Measurements from ENCODE around the gene PCNT. TPM values are rescaled to one million over a fixed set of nuclear protein-coding genes. Genes with fewer than 3 reads are reported as not detected.

Gene PCNT
- total RNA-seq, 3 donors from 2014 or later = 25.2 to 31.0 (median 28.5) TPM

DNA sequence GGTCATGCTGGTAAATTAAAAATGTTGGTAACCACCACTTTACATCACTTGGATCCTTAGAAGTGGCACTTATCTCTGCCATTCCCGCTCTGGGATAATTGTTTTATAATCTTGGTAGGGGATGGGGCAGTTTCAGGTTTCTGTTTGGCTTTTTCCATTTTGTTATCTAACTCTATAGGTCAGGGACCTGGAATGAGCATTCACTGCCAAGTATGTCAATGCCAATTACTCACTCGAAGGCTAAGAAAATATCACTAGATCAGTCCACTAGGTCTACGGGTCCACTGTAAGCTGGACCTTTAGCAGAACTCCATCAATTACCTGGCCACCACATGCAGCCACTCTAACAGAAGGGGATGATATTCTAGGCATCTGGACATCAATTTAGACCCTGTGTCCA, 130.2 kb downstream of the PCNT start:
- intact Hi-C loops (cut with DNase I; ENCODE audit: low total_unique reads) = no loop called here
- H3K4me1 ChIP-seq = peaks cover 0 to 3% of the 10 kb centered on the region in 2 donors
- no peak for DNase-seq (ENCODE audit: low spot score in 2 of 2)
- H3K4me3 ChIP-seq = no peak overlapping the region
- no peaks in the 10 kb centered on the region for H3K36me3 ChIP-seq
- no peaks in the 10 kb centered on the region for H3K27me3 ChIP-seq
- H3K27ac ChIP-seq = no peak overlapping the region
- no peaks in the 10 kb centered on the region for H3K9me3 ChIP-seq
- TF ChIP-seq CTCF (IDR thresholded peaks at IDR 0.05) (no peak), POLR2AphosphoS5 (IDR thresholded peaks at IDR 0.05) (no peak), POLR2A (IDR thresholded peaks at IDR 0.05) (no peak)

GRCh38 chr21:46454634-46455390, 130.9 kb downstream of the PCNT start:
- DNase-seq (ENCODE audit: low spot score in 2 of 2) = no peak
- no peaks in the 10 kb centered on the region for H3K9me3 ChIP-seq
- no peaks in the 10 kb centered on the region for H3K27me3 ChIP-seq
- no peaks in the 10 kb centered on the region for H3K36me3 ChIP-seq
- TF ChIP-seq CTCF (IDR thresholded peaks at IDR 0.05) (no peak), POLR2AphosphoS5 (IDR thresholded peaks at IDR 0.05) (no peak), POLR2A (IDR thresholded peaks at IDR 0.05) (no peak)
- no peak overlapping the region for H3K27ac ChIP-seq
- H3K4me3 ChIP-seq = no peak overlapping the region
- H3K4me1 ChIP-seq = peaks cover 0 to 3% of the 10 kb centered on the region in 2 donors
- intact Hi-C loops (cut with DNase I; ENCODE audit: low total_unique reads) = no loop called here

DNA sequence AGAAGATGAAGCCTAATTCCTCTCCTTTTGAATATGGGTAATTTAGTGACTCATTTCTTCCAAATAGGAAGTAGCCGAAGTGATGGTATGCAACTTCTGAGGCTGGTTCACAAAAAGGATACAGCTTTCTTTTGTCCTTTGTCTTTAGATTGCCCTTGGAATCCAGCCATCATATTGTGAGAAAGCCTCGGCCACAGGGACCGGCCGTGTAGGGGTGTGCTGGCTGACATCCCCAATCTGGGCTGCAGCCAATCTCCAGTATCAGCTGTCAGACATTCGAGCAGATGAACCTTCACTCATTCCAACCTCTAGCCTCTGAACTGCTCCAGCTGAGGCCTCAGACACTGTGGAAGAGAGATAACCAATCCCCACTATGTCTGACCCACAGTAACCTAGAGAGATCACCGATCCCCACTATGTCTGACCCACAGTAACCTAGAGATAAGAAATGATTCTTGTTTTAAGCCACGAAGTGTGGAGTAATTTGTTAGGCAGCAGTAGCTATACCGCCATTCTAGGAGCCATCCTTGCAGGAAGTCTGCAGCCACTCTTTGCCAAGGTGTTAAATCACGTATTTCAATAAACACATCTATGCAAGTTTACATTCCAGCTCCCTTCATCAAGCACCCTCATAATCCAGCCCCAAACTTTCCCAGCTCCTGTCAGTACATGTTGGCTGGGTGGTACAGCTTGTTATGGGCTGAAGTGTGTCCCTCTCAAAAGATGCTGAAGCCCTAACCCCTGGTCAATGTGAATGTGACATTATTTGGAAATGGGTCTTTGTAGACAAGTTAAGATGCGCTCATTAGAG, 131.8 kb downstream of the PCNT start:
- H3K9me3 ChIP-seq = no peaks in the 10 kb centered on the region
- H3K4me1 ChIP-seq = peaks cover 0 to 3% of the 10 kb centered on the region in 2 donors
- H3K27me3 ChIP-seq = no peaks in the 10 kb centered on the region
- H3K4me3 ChIP-seq = no peak overlapping the region
- no peak for TF ChIP-seq CTCF (IDR thresholded peaks at IDR 0.05)
- no peak for TF ChIP-seq POLR2AphosphoS5 (IDR thresholded peaks at IDR 0.05)
- TF ChIP-seq POLR2A (IDR thresholded peaks at IDR 0.05) = no peak
- H3K36me3 ChIP-seq = no peaks in the 10 kb centered on the region
- no peak for DNase-seq (ENCODE audit: low spot score in 2 of 2)
- peak overlapping the region in 1 of 2 donors; percentile 29 for H3K27ac ChIP-seq
- intact Hi-C loops (cut with DNase I; ENCODE audit: low total_unique reads) = loop anchor here (2.0 kb wide), 1 partner anchor 39 kb away; no protein-coding TSS in a partner anchor

DNA sequence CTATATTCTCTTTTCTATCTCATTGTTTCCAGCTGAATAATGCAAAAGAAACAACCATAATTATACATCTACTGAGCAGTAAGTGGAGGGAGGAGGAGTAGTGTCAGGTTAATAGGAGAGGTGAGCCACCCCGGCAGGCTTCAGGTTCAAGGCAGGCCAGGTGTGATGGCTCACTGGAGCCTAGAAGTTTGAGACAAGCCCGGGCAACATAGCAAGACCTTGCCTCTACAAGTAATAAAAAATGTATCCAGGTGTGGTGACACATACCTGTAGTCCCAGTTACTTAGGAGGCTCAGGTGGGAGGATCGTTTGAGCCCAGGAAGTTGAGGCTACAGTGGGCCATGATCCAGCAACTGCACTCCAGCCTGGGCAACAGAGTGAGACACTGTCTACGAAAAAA, 132.8 kb downstream of the PCNT start:
- no peaks in the 10 kb centered on the region for H3K9me3 ChIP-seq
- H3K27me3 ChIP-seq = no peaks in the 10 kb centered on the region
- peaks cover 0 to 3% of the 10 kb centered on the region in 2 donors for H3K4me1 ChIP-seq

More for the DNA sequence above, 132.8 kb downstream of the PCNT start:
- Histone ChIP-seq H3K36me3 (no peaks in the 10 kb centered on the region), H3K27ac (no peak overlapping the region), H3K4me3 (no peak overlapping the region)
- TF ChIP-seq POLR2AphosphoS5 (IDR thresholded peaks at IDR 0.05) (no peak), POLR2A (IDR thresholded peaks at IDR 0.05) (no peak), CTCF (IDR thresholded peaks at IDR 0.05) (no peak)
- intact Hi-C loops (cut with DNase I; ENCODE audit: low total_unique reads) = loop anchor here (2.0 kb wide), 1 partner anchor 38 kb away; no protein-coding TSS in a partner anchor
- no peak for DNase-seq (ENCODE audit: low spot score in 2 of 2)

Data from breast epithelium (tissue), 4 donors.